Stimulated activated CD8-positive, alpha-beta memory T cell treated with anti-CD3 and anti-CD28 coated beads, Interleukin-15, amount 100 ng/mL, for 1 hour (primary cell): ENCODE measurements around the gene LRPAP1.
"Not testable (repeated sequence)": the region's sequence is repeated elsewhere in the genome, so short reads cannot be mapped to it uniquely, and the experiment has no call there.

Source experiments
- DNase-seq: peaks from one replicate; pipeline ENCODE4 v3.0.0-alpha.2; 2020; ENCODE audit warnings: low read depth

Gene LRPAP1

GRCh38 chr4:3560465-3560864 lies 28.2 kb upstream of the LRPAP1 start:
- DNase-seq, result not testable (repeated sequence)

GRCh38 chr4:3559381-3560290 lies 27.4 kb upstream of the LRPAP1 start:
- DNase-seq, result not testable (repeated sequence)

GRCh38 chr4:3558514-3558836 lies 26.3 kb upstream of the LRPAP1 start:
- DNase-seq, result not testable (repeated sequence)

- not testable (repeated sequence) for DNase-seq
Measured at GRCh38 chr4:3557676-3558513, 25.7 kb upstream of the LRPAP1 start.

GRCh38 chr4:3557088-3557492 lies 24.9 kb upstream of the LRPAP1 start:
- not testable (repeated sequence) for DNase-seq

- not testable (repeated sequence) for DNase-seq
Measured at GRCh38 chr4:3556244-3556867, 24.1 kb upstream of the LRPAP1 start.

- DNase-seq, result not testable (repeated sequence)
Measured at GRCh38 chr4:3555459-3556070, 23.3 kb upstream of the LRPAP1 start.

- DNase-seq, result not testable (repeated sequence)
Measured at GRCh38 chr4:3551366-3551765, 19.1 kb upstream of the LRPAP1 start.

- DNase-seq, result not testable (repeated sequence)
Measured at GRCh38 chr4:3550792-3551325, 18.6 kb upstream of the LRPAP1 start.

- not testable (repeated sequence) for DNase-seq
Measured at GRCh38 chr4:3550041-3550440, 17.8 kb upstream of the LRPAP1 start.

- DNase-seq, result not testable (repeated sequence)
Measured at GRCh38 chr4:3549694-3550001, 17.4 kb upstream of the LRPAP1 start.

- DNase-seq, result not testable (repeated sequence)
Measured at GRCh38 chr4:3548991-3549693, 16.9 kb upstream of the LRPAP1 start.

- not testable (repeated sequence) for DNase-seq
Measured at GRCh38 chr4:3546721-3547120, 14.5 kb upstream of the LRPAP1 start.

- not testable (repeated sequence) for DNase-seq
Measured at GRCh38 chr4:3545351-3545750, 13.1 kb upstream of the LRPAP1 start.

GRCh38 chr4:3544259-3545025 lies 12.2 kb upstream of the LRPAP1 start:
- not testable (repeated sequence) for DNase-seq

GRCh38 chr4:3543415-3543814 lies 11.2 kb upstream of the LRPAP1 start:
- not testable (repeated sequence) for DNase-seq

GRCh38 chr4:3538906-3539305 lies 6.7 kb upstream of the LRPAP1 start:
- not testable (repeated sequence) for DNase-seq

GRCh38 chr4:3535812-3536211 lies 3.6 kb upstream of the LRPAP1 start:
- DNase-seq, result not testable (repeated sequence)

- DNase-seq, result no peak
Measured at GRCh38 chr4:3533423-3533820, 1.2 kb upstream of the LRPAP1 start.

- DNase-seq, result no peak
Measured at GRCh38 chr4:3532751-3533422, 665 bp upstream of the LRPAP1 start.
